GM10266 (cell line): ENCODE data around the gene BATF.

Source experiments
- DNase-seq: peaks from one replicate; pipeline ENCODE4 v3.0.0; 2012; ENCODE audit errors: extremely low spot score
- CTCF ChIP-seq: IDR thresholded peaks from 2 replicates; pipeline ENCODE4 v1.5.1; 2012; ENCODE audit warnings: mild to moderate bottlenecking, low read depth; ENCODE audit not compliant: control insufficient read depth, insufficient read depth; ENCODE audit errors: missing control alignments

The BATF gene

GRCh38 chr14:75570797-75571196 lies 48.5 kb downstream of the BATF start:
- no peak for DNase-seq
- TF ChIP-seq CTCF: no peak

- DNase-seq: no peak
- no peak for TF ChIP-seq CTCF
Measured at GRCh38 chr14:75572104-75572503, 49.8 kb downstream of the BATF start.

GRCh38 chr14:75577090-75577489 lies 54.8 kb downstream of the BATF start:
- no peak for TF ChIP-seq CTCF

GRCh38 chr14:75577729-75578101 lies 55.4 kb downstream of the BATF start:
- TF ChIP-seq CTCF: peak; percentile 81
- DNase-seq: peak; percentile 87

More at GRCh38 chr14:75577090-75577489, 54.8 kb downstream of the BATF start:
- DNase-seq: peak; percentile 49

- DNase-seq: peak; percentile 62
- TF ChIP-seq CTCF: no peak
Measured at GRCh38 chr14:75578102-75578785, 56.0 kb downstream of the BATF start, which contains the start of gene FLVCR2. FLVCR2 (plus strand) TSS chr14:75578620; CDS start chr14:75578973, 353 bp downstream.

- TF ChIP-seq CTCF: no peak
- no peak for DNase-seq
Measured at GRCh38 chr14:75578786-75579337, 56.6 kb downstream of the BATF start.

- TF ChIP-seq CTCF: no peak
- no peak for DNase-seq
Measured at GRCh38 chr14:75579338-75579864, 57.1 kb downstream of the BATF start.
